ENCODE results near the gene KLF9.

Gene KLF9

GRCh38 chr9:70411121-70411929 is 3.1 kb downstream of the KLF9 start:
- H3K14ac ChIP-seq (ENCODE audit: low read length in 2 of 2), result peak overlapping the region in 1 of 2 experiments; percentile 84
- H2BK12ac ChIP-seq (ENCODE audit: low read length in 2 of 2), result peak overlapping the region in 1 of 2 experiments; percentile 18
- H3K9ac ChIP-seq (ENCODE audit: low read length), result peak overlapping the region; percentile 98
- H3K9me3 ChIP-seq (ENCODE audit: control insufficient read depth, low read length), result no peaks in the 10 kb centered on the region
- no peak overlapping the region for H2BK5ac ChIP-seq (ENCODE audit: low read depth, low read length, poor library complexity, severe bottlenecking)
- H3K4me2 ChIP-seq (ENCODE audit: low read length, poor library complexity, severe bottlenecking), result peak overlapping the region; percentile 27
- H3K79me1 ChIP-seq (replicated peaks; ENCODE audit: low read length, poor library complexity, severe bottlenecking), result peaks cover 2% of the 10 kb centered on the region
- H4K91ac ChIP-seq (ENCODE audit: low read length), result no peak overlapping the region
- H3K18ac ChIP-seq (ENCODE audit: low read depth in 1 of 2, low read length in 2 of 2), result no peak overlapping the region
- H3K4me1 ChIP-seq (ENCODE audit: control insufficient read depth, insufficient read depth, low read depth, low read length), result peaks cover 15% of the 10 kb centered on the region
- WGBS, result 69% methylated on average over 15 of the region's 15 CpGs
- H2BK15ac ChIP-seq (ENCODE audit: low read depth, poor library complexity, severe bottlenecking), result no peak overlapping the region
- H3K4me3 ChIP-seq (ENCODE audit: insufficient read depth in 1 of 2, low read depth in 1 of 2, low read length in 2 of 2), result peak overlapping the region in 1 of 2 experiments; percentile 93
- H3K27ac ChIP-seq (ENCODE audit: low read length, poor library complexity, severe bottlenecking), result no peak overlapping the region
- H2AK5ac ChIP-seq (ENCODE audit: low read length, severe bottlenecking), result no peak overlapping the region
- H2AFZ ChIP-seq (ENCODE audit: low read depth, low read length), result no peak overlapping the region
- no peaks in the 10 kb centered on the region for H3K27me3 ChIP-seq (ENCODE audit: control insufficient read depth in 1 of 2, insufficient read depth in 1 of 2, low read length in 2 of 2)
- H4K8ac ChIP-seq (ENCODE audit: low read length), result no peak overlapping the region
- no peak overlapping the region for H3K23ac ChIP-seq (ENCODE audit: low read length in 2 of 2)
- peak; percentile 84 for DNase-seq
- H2BK120ac ChIP-seq (ENCODE audit: low read depth, low read length), result no peak overlapping the region
- H3K36me3 ChIP-seq (ENCODE audit: control insufficient read depth in 1 of 2, insufficient read depth in 2 of 2, low read depth in 1 of 2, low read length in 2 of 2), result peaks cover 0 to 5% of the 10 kb centered on the region in 2 experiments
- H3K4ac ChIP-seq (ENCODE audit: low read depth in 1 of 2, low read length in 2 of 2), result peak overlapping the region in 1 of 2 experiments; percentile 76

GRCh38 chr9:70410368-70410767 is 4.1 kb downstream of the KLF9 start:
- WGBS, result no CpG with 5 or more reads among the region's 1 CpG
- DNase-seq, result peak; percentile 70
- Histone ChIP-seq H2BK12ac (ENCODE audit: low read length in 2 of 2) (no peak overlapping the region), H2AFZ (ENCODE audit: low read depth, low read length) (no peak overlapping the region), H2AK5ac (ENCODE audit: low read length, severe bottlenecking) (no peak overlapping the region), H4K91ac (ENCODE audit: low read length) (no peak overlapping the region), H3K14ac (ENCODE audit: low read length in 2 of 2) (no peak overlapping the region), H3K4me2 (ENCODE audit: low read length, poor library complexity, severe bottlenecking) (no peak overlapping the region), H3K27me3 (ENCODE audit: control insufficient read depth in 1 of 2, insufficient read depth in 1 of 2, low read length in 2 of 2) (no peaks in the 10 kb centered on the region), H2BK120ac (ENCODE audit: low read depth, low read length) (no peak overlapping the region), H3K18ac (ENCODE audit: low read depth in 1 of 2, low read length in 2 of 2) (no peak overlapping the region), H4K8ac (ENCODE audit: low read length) (no peak overlapping the region), H3K36me3 (ENCODE audit: control insufficient read depth in 1 of 2, insufficient read depth in 2 of 2, low read depth in 1 of 2, low read length in 2 of 2) (peaks cover 0 to 5% of the 10 kb centered on the region in 2 experiments), H3K9ac (ENCODE audit: low read length) (peak overlapping the region; percentile 98), H2BK5ac (ENCODE audit: low read depth, low read length, poor library complexity, severe bottlenecking) (no peak overlapping the region), H3K4me3 (ENCODE audit: insufficient read depth in 1 of 2, low read depth in 1 of 2, low read length in 2 of 2) (peak overlapping the region in 1 of 2 experiments; percentile 93), H2BK15ac (ENCODE audit: low read depth, poor library complexity, severe bottlenecking) (no peak overlapping the region), H3K79me1 (replicated peaks; ENCODE audit: low read length, poor library complexity, severe bottlenecking) (peaks cover 2% of the 10 kb centered on the region), H3K4me1 (ENCODE audit: control insufficient read depth, insufficient read depth, low read depth, low read length) (peaks cover 13% of the 10 kb centered on the region), H3K27ac (ENCODE audit: low read length, poor library complexity, severe bottlenecking) (no peak overlapping the region), H3K23ac (ENCODE audit: low read length in 2 of 2) (no peak overlapping the region), H3K4ac (ENCODE audit: low read depth in 1 of 2, low read length in 2 of 2) (no peak overlapping the region), H3K9me3 (ENCODE audit: control insufficient read depth, low read length) (no peaks in the 10 kb centered on the region)

GRCh38 chr9:70409800-70410199 is 4.7 kb downstream of the KLF9 start:
- H3K18ac ChIP-seq (ENCODE audit: low read depth in 1 of 2, low read length in 2 of 2), result no peak overlapping the region
- H3K23ac ChIP-seq (ENCODE audit: low read length in 2 of 2), result no peak overlapping the region
- no peak overlapping the region for H2BK5ac ChIP-seq (ENCODE audit: low read depth, low read length, poor library complexity, severe bottlenecking)
- H2AFZ ChIP-seq (ENCODE audit: low read depth, low read length), result no peak overlapping the region
- H2BK12ac ChIP-seq (ENCODE audit: low read length in 2 of 2), result no peak overlapping the region
- DNase-seq, result peak; percentile 33
- H3K27me3 ChIP-seq (ENCODE audit: control insufficient read depth in 1 of 2, insufficient read depth in 1 of 2, low read length in 2 of 2), result no peaks in the 10 kb centered on the region
- H3K14ac ChIP-seq (ENCODE audit: low read length in 2 of 2), result no peak overlapping the region
- peak overlapping the region in 1 of 2 experiments; percentile 93 for H3K4me3 ChIP-seq (ENCODE audit: insufficient read depth in 1 of 2, low read depth in 1 of 2, low read length in 2 of 2)
- H3K27ac ChIP-seq (ENCODE audit: low read length, poor library complexity, severe bottlenecking), result no peak overlapping the region
- no peak overlapping the region for H4K91ac ChIP-seq (ENCODE audit: low read length)
- peaks cover 2% of the 10 kb centered on the region for H3K79me1 ChIP-seq (replicated peaks; ENCODE audit: low read length, poor library complexity, severe bottlenecking)
- H2BK120ac ChIP-seq (ENCODE audit: low read depth, low read length), result no peak overlapping the region
- no peak overlapping the region for H2BK15ac ChIP-seq (ENCODE audit: low read depth, poor library complexity, severe bottlenecking)
- H3K4me1 ChIP-seq (ENCODE audit: control insufficient read depth, insufficient read depth, low read depth, low read length), result peaks cover 13% of the 10 kb centered on the region
- H3K36me3 ChIP-seq (ENCODE audit: control insufficient read depth in 1 of 2, insufficient read depth in 2 of 2, low read depth in 1 of 2, low read length in 2 of 2), result peaks cover 0 to 5% of the 10 kb centered on the region in 2 experiments
- no peak overlapping the region for H4K8ac ChIP-seq (ENCODE audit: low read length)
- 90% methylated on average over 2 of the region's 2 CpGs for WGBS
- H3K4ac ChIP-seq (ENCODE audit: low read depth in 1 of 2, low read length in 2 of 2), result no peak overlapping the region
- H3K9me3 ChIP-seq (ENCODE audit: control insufficient read depth, low read length), result no peaks in the 10 kb centered on the region
- peak overlapping the region; percentile 98 for H3K9ac ChIP-seq (ENCODE audit: low read length)
- H2AK5ac ChIP-seq (ENCODE audit: low read length, severe bottlenecking), result no peak overlapping the region
- H3K4me2 ChIP-seq (ENCODE audit: low read length, poor library complexity, severe bottlenecking), result no peak overlapping the region

- Histone ChIP-seq H3K9me3 (ENCODE audit: control insufficient read depth, low read length) (no peaks in the 10 kb centered on the region), H3K27me3 (ENCODE audit: control insufficient read depth in 1 of 2, insufficient read depth in 1 of 2, low read length in 2 of 2) (no peaks in the 10 kb centered on the region), H4K8ac (ENCODE audit: low read length) (no peak overlapping the region), H3K14ac (ENCODE audit: low read length in 2 of 2) (no peak overlapping the region), H3K4ac (ENCODE audit: low read depth in 1 of 2, low read length in 2 of 2) (no peak overlapping the region), H3K27ac (ENCODE audit: low read length, poor library complexity, severe bottlenecking) (no peak overlapping the region), H3K18ac (ENCODE audit: low read depth in 1 of 2, low read length in 2 of 2) (no peak overlapping the region), H2BK15ac (ENCODE audit: low read depth, poor library complexity, severe bottlenecking) (no peak overlapping the region), H2AFZ (ENCODE audit: low read depth, low read length) (no peak overlapping the region), H2AK5ac (ENCODE audit: low read length, severe bottlenecking) (no peak overlapping the region), H3K4me3 (ENCODE audit: insufficient read depth in 1 of 2, low read depth in 1 of 2, low read length in 2 of 2) (peak overlapping the region in 1 of 2 experiments; percentile 93), H3K9ac (ENCODE audit: low read length) (peak overlapping the region; percentile 98), H3K23ac (ENCODE audit: low read length in 2 of 2) (no peak overlapping the region), H3K4me2 (ENCODE audit: low read length, poor library complexity, severe bottlenecking) (no peak overlapping the region), H2BK12ac (ENCODE audit: low read length in 2 of 2) (no peak overlapping the region), H3K4me1 (ENCODE audit: control insufficient read depth, insufficient read depth, low read depth, low read length) (peaks cover 13% of the 10 kb centered on the region), H3K36me3 (ENCODE audit: control insufficient read depth in 1 of 2, insufficient read depth in 2 of 2, low read depth in 1 of 2, low read length in 2 of 2) (peaks cover 0 to 5% of the 10 kb centered on the region in 2 experiments), H2BK120ac (ENCODE audit: low read depth, low read length) (no peak overlapping the region), H4K91ac (ENCODE audit: low read length) (no peak overlapping the region), H3K79me1 (replicated peaks; ENCODE audit: low read length, poor library complexity, severe bottlenecking) (peaks cover 2% of the 10 kb centered on the region), H2BK5ac (ENCODE audit: low read depth, low read length, poor library complexity, severe bottlenecking) (no peak overlapping the region)
- WGBS, result 100% methylated on average over 1 of the region's 3 CpGs
- peak; percentile 40 for DNase-seq
Measured at GRCh38 chr9:70409280-70409679, 5.2 kb downstream of the KLF9 start.

All from mesenchymal stem cell (in vitro differentiated cells and primary cell).